HUDEP-2 (cell line): Measurements from ENCODE around the gene TIPARP.
A peak's percentile ranks its signal among the peaks of the same experiment; 100 is the strongest.

Experiments
- DNase-seq, 76 experiments: peaks; one replicate each; lab custom pipeline; 2025; ENCODE audit not compliant: unreplicated experiment in 76 of 76; lab: John Stamatoyannopoulos, UW

TIPARP gene

GRCh38 chr3:156674911-156675829 lies 780 bp downstream of the TIPARP start:
- peak in 35 of 76 experiments; percentile 2 to 67 (median 29) for DNase-seq

- peak in 47 of 76 experiments; percentile 2 to 64 (median 20) for DNase-seq
Measured at GRCh38 chr3:156675830-156676767, 1.7 kb downstream of the TIPARP start.

- DNase-seq = no peak
Measured at GRCh38 chr3:156676768-156677479, 2.5 kb downstream of the TIPARP start.

GRCh38 chr3:156677536-156677935 lies 3.1 kb downstream of the TIPARP start:
- DNase-seq = no peak

GRCh38 chr3:156678197-156678596 lies 3.8 kb downstream of the TIPARP start:
- DNase-seq = no peak

GRCh38 chr3:156680243-156680914 lies 6.0 kb downstream of the TIPARP start:
- DNase-seq = no peak

GRCh38 chr3:156681002-156681401 lies 6.6 kb downstream of the TIPARP start:
- DNase-seq = no peak

GRCh38 chr3:156682501-156682900 lies 8.1 kb downstream of the TIPARP start:
- no peak for DNase-seq

- no peak for DNase-seq
Measured at GRCh38 chr3:156682963-156683362, 8.6 kb downstream of the TIPARP start.

GRCh38 chr3:156685198-156685597 lies 10.8 kb downstream of the TIPARP start:
- DNase-seq = no peak

- no peak for DNase-seq
Measured at GRCh38 chr3:156685752-156686151, 11.4 kb downstream of the TIPARP start.

- DNase-seq = no peak
Measured at GRCh38 chr3:156687023-156687422, 12.6 kb downstream of the TIPARP start.

- DNase-seq = peak in 4 of 76 experiments; percentile 6 to 26 (median 16)
Measured at GRCh38 chr3:156688632-156689452, 14.5 kb downstream of the TIPARP start.

GRCh38 chr3:156689608-156690007 lies 15.2 kb downstream of the TIPARP start:
- peak in 23 of 76 experiments; percentile 1 to 51 (median 12) for DNase-seq

- no peak for DNase-seq
Measured at GRCh38 chr3:156691920-156692319, 17.5 kb downstream of the TIPARP start.

GRCh38 chr3:156693166-156693565 lies 18.8 kb downstream of the TIPARP start:
- DNase-seq = no peak

- DNase-seq = no peak
Measured at GRCh38 chr3:156694536-156694935, 20.1 kb downstream of the TIPARP start.

GRCh38 chr3:156702367-156702766 lies 28.0 kb downstream of the TIPARP start:
- DNase-seq = no peak

GRCh38 chr3:156704370-156705036 lies 30.1 kb downstream of the TIPARP start:
- DNase-seq = no peak
